GM19035 (cell line): ENCODE results near the gene CPNE8.

Source experiments
- ATAC-seq: cut with Tn5 transposase; IDR thresholded peaks from one replicate; pipeline ENCODE4 v1.9.1; 2021; ENCODE audit not compliant: unreplicated experiment

Gene CPNE8

GRCh38 chr12:38898001-38898684 is 7.2 kb downstream of the CPNE8 start:
- ATAC-seq = no peak

- no peak for ATAC-seq
Observed at GRCh38 chr12:38895446-38895845, 9.9 kb downstream of the CPNE8 start.

DNA sequence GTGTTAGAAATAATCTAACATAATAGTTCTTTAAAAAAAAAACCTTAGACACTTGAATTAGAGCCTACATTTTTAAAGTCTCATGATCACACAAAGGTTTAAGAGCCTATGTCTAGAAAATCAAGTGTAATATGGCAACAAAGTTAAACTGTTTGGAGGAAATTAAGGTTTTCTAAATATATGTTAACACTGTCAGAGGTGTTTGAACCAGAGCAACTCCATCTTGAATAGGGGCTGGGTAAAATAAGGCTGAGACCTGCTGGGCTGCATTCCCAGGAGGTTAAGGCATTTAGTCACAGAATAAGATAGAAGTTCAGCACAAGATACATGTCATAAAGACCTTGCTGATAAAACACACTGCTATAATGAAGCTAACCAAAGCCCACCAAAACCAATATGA is 12.4 kb downstream of the CPNE8 start:
- ATAC-seq = no peak

GRCh38 chr12:38892087-38892786 is 13.2 kb downstream of the CPNE8 start:
- ATAC-seq = peak; percentile 59

- no peak for ATAC-seq
Observed at GRCh38 chr12:38890102-38890855, 15.1 kb downstream of the CPNE8 start.

GRCh38 chr12:38889297-38889815 is 16.0 kb downstream of the CPNE8 start:
- ATAC-seq = no peak

DNA sequence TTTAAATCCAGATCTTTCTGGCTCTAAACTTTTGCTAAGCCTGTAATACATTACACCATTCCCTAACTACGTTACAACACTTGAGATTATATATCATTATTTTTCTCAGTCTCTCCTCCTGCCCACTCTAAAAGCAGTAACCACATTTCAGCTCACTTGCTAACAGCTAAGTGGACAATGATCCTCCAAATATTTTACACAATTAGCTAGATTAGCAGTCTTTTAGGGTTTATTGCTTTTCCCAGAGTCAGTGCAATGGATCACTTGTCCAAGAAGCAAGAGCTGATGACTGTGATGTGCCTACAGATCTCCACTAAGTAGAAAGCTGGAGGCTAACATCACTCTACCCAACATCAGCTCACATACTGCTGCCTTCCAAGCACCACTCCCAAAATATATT is 17.6 kb downstream of the CPNE8 start:
- no peak for ATAC-seq

DNA sequence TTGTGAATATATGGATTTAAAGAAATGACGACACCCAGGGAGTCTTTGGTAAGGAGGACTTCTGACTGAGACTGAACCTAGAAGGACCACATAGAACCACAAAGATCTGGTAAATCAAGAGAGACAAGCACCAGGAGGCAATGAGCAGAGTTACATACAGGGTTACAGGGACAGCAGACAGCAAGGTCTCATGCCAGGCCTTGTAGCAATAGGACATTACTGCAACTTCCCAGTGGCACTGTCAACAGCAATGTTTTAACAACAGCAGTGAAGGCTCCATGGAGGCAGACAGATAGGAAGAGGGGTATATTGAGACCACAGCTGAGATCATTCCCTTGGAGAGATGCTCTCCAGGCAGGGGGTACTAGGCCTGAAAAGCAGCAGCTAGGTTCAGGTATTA is 18.5 kb downstream of the CPNE8 start:
- no peak for ATAC-seq

GRCh38 chr12:38886064-38886463 is 19.3 kb downstream of the CPNE8 start:
- no peak for ATAC-seq

DNA sequence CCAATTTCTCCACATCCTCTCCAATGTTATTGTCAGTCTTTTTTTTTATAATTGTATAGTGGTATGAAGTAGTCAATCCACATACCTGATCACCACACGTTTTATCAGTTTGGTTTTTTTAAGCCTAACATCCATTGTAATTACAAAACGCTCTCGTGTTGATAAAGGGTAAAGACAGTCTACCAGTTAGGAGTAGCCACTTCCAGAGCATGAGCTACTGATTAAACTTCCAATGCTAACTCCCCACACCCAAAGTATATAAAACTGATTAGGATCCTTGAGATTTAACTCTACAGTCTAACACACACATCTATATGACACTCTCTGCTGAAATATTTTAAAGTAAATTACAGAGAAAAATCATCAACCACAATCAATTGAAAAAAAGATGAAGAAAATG is 20.7 kb downstream of the CPNE8 start:
- no peak for ATAC-seq

DNA sequence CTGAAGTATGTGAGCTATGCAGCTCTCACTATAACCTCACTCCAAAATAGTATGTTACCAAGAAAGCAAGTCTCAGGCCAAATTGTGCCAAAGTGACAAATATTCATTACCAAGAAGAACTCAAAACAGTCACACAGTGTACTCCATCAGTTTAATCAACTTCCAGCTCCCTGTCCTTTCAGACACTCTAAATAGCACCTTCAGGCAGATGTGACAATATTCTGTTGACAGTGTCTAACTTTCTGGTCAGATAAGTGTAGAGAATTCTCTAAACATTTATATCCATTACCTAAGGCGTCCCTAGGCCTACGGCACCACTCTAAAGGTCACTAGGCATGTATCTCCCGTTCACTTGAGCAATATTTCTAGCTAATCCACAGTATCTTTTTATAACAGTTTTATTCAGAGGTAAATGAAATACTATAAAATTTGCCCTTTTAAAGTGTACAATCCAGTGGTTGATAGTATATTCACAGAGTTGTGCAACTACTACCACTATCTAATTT is 21.7 kb downstream of the CPNE8 start:
- ATAC-seq = no peak

DNA sequence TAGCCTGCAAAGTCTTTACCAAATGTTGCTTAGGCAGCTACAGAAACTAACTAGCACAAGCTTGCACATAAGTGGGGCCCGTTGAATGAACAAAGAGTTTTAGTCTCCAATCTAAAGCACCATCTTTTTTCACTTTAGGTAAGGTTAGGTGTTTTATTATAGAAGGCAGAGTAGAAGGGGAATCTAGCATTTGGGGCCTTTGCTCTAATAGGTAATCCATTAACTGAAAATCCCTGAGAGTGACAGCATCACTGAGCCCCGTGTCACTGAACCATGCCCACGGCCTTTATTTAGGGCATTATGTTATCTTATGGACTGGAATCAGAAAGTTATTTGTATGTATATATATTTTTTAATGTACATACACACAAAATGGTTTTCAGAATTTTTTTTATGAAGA is 25.1 kb downstream of the CPNE8 start:
- no peak for ATAC-seq

- no peak for ATAC-seq
Observed at GRCh38 chr12:38878986-38879385, 26.4 kb downstream of the CPNE8 start.

DNA sequence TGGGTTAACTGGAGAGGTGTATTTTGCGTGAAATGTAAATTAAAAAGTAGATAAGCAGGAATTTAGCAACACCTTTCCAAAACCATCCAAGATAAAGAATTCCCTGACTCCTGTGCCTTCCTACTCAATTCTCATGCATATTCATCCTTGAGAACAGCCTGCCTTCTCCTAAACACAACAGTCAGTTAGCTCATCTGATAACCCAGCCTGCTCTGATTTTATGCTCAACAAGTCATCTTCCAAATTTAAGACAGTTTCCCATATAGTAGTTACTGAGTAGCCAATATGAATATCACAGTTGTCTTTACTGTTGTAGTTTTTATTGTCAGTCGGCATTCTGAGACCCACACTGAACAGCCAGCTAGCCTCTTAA is 27.1 kb downstream of the CPNE8 start:
- no peak for ATAC-seq

GRCh38 chr12:38875586-38876228 is 29.7 kb downstream of the CPNE8 start:
- ATAC-seq = no peak

DNA sequence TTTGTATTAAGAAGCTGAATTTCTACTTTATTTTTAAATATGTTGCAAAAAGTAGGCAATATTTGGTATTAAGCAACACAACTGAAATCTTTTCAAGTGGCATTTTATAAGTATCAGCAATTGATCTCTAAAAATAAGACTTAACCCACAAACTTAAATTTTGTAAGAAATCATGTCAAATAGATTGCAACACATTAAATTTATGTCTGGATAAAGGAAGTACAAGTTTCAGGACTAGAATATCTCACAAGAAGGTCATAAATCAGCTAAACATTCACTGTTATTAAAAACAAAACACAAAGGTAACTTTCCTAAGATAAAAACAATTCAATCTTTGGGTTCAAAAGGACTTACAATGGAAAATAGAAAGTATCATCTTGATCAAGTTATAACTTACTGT is 32.8 kb downstream of the CPNE8 start:
- ATAC-seq = no peak

DNA sequence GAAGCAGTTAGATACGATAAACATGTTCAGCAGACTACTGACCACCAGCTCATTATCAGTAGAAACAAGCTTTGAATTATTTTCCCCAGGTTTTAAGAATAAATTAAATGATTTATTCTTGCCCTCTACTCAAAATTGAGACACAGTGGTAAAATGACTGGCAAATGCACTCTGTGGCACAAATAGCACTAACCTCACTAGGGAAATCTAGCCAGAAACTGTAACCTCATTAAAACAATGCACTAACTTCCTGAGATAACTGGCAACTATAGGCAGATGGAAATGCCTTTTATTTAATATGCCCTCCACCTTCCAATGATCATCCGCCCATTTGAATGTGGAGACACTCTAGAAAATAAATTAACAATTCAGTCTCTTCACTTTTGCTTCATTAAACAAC is 33.2 kb downstream of the CPNE8 start:
- ATAC-seq = no peak

- no peak for ATAC-seq
Observed at GRCh38 chr12:38869036-38869435, 36.4 kb downstream of the CPNE8 start.

- no peak for ATAC-seq
Observed at GRCh38 chr12:38850461-38850860, 54.9 kb downstream of the CPNE8 start.

DNA sequence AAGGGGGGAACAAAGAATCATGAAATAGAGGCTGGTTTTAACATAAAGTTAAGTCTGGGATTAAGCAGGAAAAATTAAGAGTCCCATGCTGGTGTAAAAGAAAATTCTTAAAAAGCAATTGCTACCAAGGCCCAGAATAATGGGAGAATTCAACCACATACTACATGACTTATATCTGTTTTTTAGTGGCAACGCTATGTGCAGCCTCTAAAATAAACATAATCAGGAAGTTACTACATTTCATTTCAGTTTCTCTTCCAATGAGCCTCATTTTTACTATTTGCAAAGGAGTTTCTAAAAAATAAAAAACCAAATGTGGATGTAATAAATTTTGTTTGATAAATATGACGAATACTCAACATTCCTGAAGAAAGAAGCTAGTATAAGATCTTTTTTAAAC is 58.1 kb downstream of the CPNE8 start:
- ATAC-seq = no peak

- ATAC-seq = no peak
Observed at GRCh38 chr12:38844267-38844666, 61.1 kb downstream of the CPNE8 start.
